ENCODE measurements around the gene PCDHB3.
"Not testable (repeated sequence)": the region's sequence is repeated elsewhere in the genome, so short reads cannot be mapped to it uniquely, and the experiment has no call there.

The PCDHB3 gene

GRCh38 chr5:141135718-141136266, 35.5 kb downstream of the PCDHB3 start:
- DNase-seq (ENCODE audit: low spot score) = no peak

DNA sequence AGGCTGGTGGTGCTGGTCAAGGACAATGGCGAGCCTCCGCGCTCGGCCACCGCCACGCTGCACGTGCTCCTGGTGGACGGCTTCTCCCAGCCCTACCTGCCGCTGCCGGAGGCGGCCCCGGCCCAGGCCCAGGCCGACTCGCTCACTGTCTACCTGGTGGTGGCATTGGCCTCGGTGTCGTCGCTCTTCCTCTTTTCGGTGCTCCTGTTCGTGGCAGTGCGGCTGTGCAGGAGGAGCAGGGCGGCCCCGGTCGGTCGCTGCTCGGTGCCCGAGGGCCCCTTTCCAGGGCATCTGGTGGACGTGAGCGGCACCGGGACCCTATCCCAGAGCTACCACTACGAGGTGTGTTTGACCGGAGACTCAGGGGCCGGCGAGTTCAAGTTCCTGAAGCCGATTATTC, 37.1 kb downstream of the PCDHB3 start:
- DNase-seq (ENCODE audit: low spot score) = not testable (repeated sequence)

- DNase-seq (ENCODE audit: low spot score) = no peak
These were observed 49.5 kb downstream of the PCDHB3 start, which contains the start of gene PCDHB6 for GRCh38 chr5:141149812-141150211. Gene PCDHB6 (plus strand): TSS chr5:141150057. CDS start chr5:141150258, 201 bp downstream.

- no peak for DNase-seq (ENCODE audit: low spot score)
These were observed 50.1 kb downstream of the PCDHB3 start for GRCh38 chr5:141150224-141150992.

DNA sequence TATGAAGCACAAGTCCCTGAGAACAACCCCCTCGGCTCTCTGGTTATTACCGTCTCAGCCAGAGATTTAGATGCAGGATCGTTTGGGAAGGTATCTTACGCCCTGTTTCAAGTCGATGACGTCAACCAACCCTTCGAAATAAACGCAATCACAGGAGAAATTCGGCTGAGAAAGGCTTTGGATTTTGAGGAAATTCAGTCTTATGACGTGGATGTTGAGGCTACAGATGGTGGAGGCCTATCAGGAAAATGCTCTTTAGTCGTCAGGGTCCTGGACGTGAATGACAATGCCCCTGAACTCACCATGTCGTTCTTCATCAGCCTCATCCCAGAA, 50.7 kb downstream of the PCDHB3 start:
- no peak for DNase-seq (ENCODE audit: low spot score)

DNA sequence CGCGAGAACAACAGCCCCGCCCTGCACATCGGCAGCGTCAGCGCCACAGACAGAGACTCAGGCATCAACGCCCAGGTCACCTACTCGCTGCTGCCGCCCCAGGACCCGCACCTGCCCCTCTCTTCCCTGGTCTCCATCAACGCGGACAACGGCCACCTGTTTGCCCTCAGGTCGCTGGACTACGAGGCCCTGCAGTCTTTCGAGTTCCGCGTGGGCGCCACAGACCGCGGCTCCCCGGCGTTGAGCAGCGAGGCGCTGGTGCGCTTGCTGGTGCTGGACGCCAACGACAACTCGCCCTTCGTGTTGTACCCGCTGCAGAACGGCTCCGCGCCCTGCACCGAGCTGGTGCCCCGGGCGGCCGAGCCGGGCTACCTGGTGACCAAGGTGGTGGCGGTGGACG, 51.4 kb downstream of the PCDHB3 start:
- DNase-seq (ENCODE audit: low spot score) = not testable (repeated sequence)

DNA sequence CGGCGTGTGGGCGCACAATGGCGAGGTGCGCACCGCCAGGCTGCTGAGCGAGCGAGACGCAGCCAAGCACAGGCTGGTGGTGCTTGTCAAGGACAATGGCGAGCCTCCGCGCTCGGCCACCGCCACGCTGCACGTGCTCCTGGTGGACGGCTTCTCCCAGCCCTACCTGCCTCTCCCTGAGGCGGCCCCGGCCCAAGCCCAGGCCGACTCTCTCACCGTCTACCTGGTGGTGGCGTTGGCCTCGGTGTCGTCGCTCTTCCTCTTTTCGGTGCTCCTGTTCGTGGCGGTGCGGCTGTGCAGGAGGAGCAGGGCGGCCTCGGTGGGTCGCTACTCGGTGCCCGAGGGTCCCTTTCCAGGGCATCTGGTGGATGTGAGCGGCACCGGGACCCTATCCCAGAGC, 51.8 kb downstream of the PCDHB3 start:
- not testable (repeated sequence) for DNase-seq (ENCODE audit: low spot score)

All from iPS-NIHi11 (cell line).